Erythroblast (primary cell): ENCODE results near the gene NOS1AP.

ENCODE experiments used
- GATA1 ChIP-seq: IDR thresholded peaks from 2 replicates; pipeline ENCODE4 v1.6.1; 2011; ENCODE audit warnings: low read depth, mild to moderate bottlenecking, control low read depth, low read length, moderate library complexity
- POLR2A ChIP-seq: IDR thresholded peaks from 2 replicates; pipeline ENCODE4 v1.6.1; 2011; ENCODE audit warnings: mild to moderate bottlenecking, low read length

DNA sequence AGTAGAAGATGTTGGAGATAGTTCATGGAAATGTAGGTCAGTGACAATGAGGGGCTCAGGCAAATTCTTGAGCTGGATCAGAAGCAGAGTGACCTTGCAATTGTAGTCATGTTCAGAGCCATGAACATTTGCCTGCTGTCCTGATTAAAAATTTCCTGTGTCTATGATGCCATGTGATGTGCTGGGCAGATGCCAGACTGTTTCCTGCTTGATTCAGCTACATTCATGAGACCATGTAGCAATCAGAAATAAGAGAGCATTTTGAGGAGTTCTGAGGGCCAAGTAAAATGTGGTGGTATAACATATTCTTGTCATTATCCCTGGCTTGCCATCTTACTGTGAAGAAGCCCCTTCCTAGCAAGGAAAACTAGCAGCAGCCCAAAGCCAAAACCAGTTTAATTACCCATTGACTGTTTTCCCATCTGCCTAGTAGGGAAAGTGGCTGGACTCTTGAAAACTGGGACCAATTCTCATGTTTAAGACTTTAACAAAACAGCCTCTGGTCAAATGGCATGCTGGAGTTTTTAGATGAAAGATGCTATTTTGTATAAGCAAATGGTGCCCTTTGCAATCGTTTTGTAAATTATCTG, 118.3 kb downstream of the NOS1AP start:
- TF ChIP-seq POLR2A (no peak), GATA1 (no peak)
